Glomerular visceral epithelial cell (primary cell): ENCODE data around the gene BSND.
A peak's percentile ranks its signal among the peaks of the same experiment; 100 is the strongest.

Experiments
- DNase-seq: peaks from one replicate; pipeline ENCODE4 v3.0.0-alpha.2; 2016; ENCODE audit errors: extremely low spot score

The BSND gene

DNA sequence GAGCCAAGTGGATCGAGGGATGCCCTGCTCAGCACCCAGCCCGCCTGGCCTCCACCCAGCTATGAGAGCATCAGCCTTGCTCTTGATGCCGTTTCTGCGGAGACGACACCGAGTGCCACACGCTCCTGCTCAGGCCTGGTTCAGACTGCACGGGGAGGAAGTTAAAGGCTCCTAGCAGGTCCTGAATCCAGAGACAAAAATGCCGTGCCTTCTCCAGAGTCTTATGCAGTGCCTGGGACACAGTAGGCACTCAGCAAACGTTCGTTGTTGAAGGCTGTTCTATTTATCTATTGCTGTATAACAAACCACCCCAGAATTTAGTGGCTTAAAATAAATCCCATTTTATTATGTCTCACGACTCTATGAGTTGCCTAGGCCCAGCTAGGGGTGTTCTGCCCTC is 6.8 kb upstream of the BSND start:
- no peak for DNase-seq

DNA sequence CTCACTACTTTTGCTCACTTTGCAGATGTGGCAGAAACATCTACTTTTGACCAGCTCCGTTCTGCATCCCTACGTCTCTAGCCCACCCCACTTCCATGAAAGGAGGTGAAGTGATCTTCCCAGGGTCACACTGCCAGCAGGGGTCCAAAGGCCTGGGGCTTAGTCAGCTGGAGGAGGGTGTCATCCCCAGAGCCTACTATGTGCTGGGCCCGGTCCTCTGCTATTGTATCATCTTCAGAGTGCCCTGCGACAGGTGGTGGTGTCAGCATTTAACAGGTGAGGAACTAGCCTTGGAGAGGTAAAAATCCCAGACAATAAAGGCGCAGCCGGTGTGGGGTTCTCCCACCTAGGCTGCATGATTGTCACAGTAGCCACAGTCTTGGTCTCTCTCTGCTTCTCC is 5.6 kb upstream of the BSND start:
- no peak for DNase-seq

DNA sequence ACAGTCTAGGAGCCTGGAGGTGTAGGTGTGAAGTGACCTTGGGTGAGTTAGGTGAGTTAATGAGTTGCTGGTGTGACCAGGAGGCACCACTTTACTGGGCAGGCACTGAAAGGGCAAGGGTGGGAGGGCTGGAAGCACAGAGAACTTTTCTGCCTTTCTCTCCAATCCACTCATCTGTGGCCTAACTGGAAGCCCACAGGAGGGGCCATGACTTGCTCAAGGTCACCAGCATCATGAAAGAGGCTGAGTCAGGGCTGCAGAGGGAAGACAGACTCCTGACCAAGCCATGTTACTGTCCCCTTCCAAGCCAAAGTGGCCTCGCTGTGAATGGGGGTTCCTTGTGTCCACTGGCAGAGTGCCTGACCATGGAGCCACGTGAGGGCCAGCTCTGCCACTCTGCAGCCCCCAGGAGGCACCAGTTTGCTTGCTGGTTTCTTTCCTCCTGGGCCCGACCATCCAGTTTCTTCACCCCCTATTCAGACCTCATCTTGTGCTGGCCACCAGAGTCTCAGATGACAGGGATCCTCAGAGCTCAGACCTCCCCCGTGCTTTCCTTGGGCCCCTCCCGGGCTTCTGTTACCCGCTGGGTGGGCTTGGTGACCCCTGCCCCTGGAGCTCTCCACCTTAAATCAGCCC is 4.3 kb upstream of the BSND start:
- DNase-seq, result no peak

DNA sequence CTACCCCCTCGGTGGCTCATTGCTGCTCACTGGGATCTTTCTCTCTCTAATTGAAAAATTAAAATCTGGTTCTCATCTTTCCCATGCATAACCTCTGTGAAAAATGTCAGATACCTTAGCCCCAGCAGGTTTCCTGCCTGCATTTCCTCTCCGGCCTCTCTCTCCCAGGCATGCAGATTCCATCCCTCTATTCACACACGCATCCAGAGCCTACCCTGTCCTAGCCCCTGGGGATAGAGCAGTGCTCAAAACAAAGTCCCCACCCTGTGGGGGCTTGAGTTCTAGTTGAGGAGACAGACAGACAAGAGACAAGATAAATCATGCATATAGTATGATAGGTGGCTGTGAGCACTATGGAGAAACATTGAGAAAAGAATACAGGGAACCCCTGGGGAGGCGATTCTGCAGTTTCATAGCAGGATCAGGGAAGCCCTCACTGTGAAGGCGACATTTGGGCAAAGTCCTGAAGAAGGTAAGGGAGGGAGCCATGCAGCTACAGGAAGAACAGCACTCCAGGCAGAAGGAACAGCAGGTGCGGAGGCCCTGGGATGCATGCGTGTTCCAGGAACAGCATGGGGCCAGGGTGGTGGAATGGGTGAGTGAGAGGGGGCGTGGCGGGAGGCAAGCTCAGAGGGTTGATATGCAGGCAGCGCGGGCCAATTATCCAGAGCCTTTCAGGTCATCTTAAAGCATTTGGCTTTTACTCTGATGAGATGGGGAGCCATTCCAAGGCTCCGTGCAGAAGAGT is 3.5 kb upstream of the BSND start:
- DNase-seq, result no peak

- DNase-seq, result no peak
Observed at GRCh38 chr1:54995835-54996234, 2.9 kb upstream of the BSND start.

DNA sequence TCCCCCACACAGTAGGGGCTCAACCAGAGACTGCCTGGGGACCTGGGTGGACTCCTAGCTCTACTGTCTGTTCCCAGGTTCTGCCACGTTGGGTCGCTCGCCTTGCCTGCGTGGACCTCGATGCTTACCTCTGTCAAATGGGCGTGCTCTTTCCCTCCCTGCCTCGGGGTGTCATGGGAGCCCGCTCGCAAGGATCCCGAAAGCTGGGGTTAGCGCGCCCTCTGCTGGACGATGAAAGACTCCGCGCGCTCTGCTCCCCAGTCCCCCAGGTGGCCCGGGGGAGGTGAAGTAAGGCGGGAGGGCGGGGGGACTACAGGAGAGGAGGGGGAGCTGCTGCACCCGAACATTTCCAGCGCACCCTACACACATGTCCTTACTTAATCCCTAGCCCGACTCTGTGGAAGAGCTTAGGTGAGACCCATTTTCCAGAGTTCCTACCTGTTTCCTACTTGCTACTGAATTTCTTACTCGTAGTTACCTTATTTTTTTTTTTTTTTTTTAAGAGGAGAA is 2.3 kb upstream of the BSND start:
- peak; percentile 74 for DNase-seq

DNA sequence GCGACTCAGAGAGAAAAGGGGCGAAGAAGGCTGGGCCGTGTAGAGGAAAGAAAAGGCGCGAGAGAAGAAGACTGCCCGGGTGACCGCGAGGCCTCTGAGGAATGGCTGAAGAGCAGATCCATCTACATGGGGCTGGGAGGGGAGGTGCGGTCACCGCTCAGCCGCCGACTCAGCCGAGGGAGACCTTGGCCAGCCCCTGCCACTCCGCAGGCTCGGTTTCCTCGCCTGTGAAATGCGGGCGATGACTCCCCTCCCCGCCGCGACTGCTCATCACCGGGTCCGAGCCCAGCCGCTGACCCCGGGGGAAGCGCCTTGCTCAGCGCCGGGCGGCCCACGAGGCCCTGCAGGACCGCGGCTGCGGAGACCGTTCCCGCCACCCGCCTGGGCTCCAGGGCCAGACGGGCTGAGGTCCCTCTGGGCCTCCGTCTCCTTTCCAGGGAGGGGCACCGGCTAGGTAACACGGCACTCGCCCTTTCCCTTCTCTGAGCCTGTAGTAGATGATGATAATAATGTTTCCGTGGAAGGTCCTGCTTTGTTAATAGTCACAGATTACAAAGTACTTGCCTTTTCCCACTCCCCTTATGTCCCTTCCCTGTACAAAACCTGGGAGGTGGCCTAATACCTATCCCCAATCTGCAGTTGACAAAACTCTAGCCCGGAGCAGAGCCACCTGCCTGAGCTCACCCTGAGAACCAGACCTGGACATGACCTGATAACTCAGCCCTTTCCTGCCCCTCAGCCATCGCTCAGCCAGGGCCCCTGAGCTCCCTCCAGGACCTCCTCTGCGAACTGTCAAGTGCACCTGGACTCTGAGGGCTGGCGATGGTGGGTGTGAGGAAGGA is 1.6 kb upstream of the BSND start:
- DNase-seq, result peak; percentile 22

- DNase-seq, result no peak
Observed at GRCh38 chr1:54997711-54997986, 1.1 kb upstream of the BSND start.

GRCh38 chr1:54998100-54998499 is 633 bp upstream of the BSND start:
- no peak for DNase-seq

GRCh38 chr1:55000110-55001085 is 1.7 kb downstream of the BSND start:
- no peak for DNase-seq

GRCh38 chr1:55001311-55001710 is 2.6 kb downstream of the BSND start:
- no peak for DNase-seq

DNA sequence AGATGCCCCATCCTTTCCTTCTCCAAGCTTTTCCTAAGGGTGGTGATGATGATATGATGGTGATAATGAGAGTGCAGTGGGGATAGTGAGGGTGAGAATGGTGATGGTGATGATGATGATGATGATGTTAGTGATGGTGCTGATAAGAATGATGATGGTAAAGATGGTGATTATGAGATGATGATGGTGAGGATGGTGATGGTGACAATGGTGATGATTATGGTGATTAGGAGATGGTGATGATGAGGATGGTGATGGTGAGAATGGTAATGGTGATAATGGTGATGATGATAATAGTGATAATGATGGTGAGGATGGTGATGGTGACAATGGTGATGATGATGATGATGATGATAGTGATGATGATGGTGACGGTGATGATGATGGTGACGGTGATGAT is 4.0 kb downstream of the BSND start:
- no peak for DNase-seq

GRCh38 chr1:55005351-55006140 is 6.8 kb downstream of the BSND start:
- no peak for DNase-seq

DNA sequence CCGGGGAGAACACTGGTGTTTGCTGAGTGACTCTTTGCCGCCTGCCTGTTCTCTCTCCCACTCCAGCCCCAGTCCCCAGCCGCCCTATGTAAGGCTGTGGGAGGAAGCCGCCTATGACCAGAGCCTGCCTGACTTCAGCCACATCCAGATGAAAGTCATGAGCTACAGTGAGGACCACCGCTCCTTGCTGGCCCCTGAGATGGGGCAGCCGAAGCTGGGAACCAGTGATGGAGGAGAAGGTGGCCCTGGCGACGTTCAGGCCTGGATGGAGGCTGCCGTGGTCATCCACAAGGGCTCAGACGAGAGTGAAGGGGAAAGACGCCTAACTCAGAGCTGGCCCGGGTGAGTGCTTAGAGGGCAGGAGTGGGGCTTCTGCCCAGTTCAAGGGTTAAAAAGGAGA is 8.2 kb downstream of the BSND start:
- no peak for DNase-seq

DNA sequence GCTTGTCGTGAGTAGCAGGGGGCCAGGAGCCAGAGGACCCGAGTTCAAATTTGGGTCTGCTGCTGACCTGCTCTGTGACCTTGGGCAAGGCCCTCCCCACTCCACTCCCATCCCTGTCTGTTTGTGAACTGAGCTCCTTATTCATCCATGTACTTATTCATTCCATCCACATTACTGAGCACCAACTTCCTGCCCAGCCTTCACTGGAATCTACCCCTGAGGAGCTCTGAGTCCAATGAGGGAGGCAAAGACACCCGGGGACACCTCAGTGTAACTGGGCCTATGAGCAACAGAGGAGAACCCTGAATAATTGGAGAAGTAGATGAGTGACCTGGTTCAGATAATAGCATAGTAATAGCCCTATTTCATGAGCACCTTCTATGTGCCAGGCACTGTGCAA is 8.9 kb downstream of the BSND start:
- peak; percentile 22 for DNase-seq

GRCh38 chr1:55010194-55010886 is 11.6 kb downstream of the BSND start:
- DNase-seq, result no peak

DNA sequence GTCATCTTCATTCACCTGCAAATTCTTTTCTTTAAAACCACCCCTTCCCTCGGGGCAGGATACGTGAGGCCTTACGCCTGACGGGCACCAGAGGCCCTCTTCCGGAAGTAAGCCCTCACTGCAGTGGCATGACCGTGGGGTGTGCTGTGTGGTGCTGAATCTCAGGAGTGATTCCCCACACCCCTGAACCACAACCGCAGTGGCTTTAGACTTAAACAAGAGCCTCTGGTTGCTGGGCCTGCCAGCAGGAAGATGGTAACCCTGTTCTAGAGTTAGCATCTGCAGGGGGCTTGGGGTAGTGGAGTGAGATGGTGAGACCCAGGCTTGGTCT is 12.1 kb downstream of the BSND start:
- DNase-seq, result no peak

- DNase-seq, result no peak
Observed at GRCh38 chr1:55012661-55013060, 13.9 kb downstream of the BSND start.

DNA sequence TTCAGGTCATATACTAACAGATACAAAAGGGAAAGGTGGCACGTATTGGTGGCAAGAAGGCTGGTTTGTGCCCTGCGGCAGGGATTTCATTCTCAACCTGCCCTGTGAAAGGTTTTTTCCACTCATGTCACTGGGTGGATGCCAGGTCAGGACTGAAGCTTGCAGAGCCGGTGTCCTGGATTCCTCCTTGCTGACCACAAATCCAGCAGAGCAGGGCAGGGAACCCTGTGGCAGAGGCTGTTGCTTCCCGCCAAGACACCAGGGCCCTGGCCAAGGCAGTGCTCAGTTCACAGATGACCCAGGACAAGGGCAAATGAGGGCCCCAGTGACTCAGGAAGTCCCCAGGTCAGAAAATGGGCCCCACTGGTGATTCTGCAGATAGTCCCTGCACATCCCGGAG is 16.4 kb downstream of the BSND start:
- DNase-seq, result no peak
